Cerebellar nuclear complex (tissue), 1 donor: Measurements from ENCODE around the gene NTN5.
A peak's percentile ranks its signal among the peaks of the same experiment; 100 is the strongest.
"Not testable (repeated sequence)": the region's sequence is repeated elsewhere in the genome, so short reads cannot be mapped to it uniquely, and the experiment has no call there.

Source experiments
- DNase-seq, 2 experiments: peaks; one replicate each; lab custom pipeline; 2025; lab: John Stamatoyannopoulos, UW

Gene NTN5

DNA sequence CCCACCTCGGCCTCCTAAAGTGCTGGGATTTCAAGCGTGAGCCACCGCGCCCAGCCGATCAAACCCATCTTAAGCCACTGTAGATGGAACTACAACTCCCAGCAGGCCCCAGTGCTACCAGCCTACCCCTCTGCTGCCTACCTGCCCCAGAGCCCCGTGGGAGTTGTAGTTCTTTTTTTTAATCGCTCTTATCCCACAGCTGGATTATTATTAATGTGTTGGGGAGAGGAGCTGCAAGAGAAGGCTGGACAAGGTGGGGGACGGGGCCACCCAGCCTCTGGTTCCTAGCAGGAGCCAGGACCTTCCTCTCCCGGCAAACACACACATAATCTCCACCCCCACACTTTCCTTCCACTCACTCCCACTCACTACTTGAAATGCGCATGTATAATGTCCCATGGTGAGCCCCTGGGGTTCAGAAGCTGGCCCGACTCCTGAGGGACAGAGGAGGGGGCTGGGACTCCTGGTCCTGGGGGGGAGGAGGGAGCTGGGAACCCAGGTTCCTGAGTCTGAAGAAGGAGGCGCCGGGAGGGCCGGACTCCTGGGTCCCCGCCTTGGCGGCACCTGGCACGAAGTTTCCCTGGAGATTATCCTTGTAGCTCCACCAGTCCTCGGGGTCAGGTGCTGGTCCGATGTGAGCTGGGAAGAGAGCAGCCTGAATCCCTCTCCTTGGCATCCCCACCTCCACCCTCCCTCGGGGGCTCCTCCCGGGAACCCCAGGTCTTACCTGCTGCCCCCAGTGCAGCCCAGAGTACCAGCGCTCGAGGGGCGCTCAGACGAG, 27.8 kb downstream of the NTN5 start:
- DNase-seq = peak in 1 of 2 experiments; percentile 60

DNA sequence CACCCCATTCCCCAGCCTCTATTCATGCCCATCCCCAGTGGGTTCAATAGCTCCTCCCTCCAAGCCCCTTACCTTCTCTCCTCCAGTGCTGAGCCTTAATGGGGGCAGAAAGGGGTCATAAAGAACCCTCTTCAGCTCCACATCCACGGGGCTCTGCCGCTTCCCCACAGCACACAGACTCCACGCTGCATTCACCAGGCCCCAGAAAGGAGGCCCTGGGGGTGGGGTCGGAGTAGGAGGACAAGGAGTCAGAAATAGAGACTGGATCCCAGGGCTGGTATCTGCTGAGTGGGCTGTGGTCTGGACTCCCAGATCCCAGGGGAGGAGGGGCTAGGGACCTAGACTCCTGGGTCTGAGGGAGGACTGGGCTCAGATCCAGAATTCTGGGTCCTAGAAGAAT, 28.5 kb downstream of the NTN5 start:
- DNase-seq = no peak

DNA sequence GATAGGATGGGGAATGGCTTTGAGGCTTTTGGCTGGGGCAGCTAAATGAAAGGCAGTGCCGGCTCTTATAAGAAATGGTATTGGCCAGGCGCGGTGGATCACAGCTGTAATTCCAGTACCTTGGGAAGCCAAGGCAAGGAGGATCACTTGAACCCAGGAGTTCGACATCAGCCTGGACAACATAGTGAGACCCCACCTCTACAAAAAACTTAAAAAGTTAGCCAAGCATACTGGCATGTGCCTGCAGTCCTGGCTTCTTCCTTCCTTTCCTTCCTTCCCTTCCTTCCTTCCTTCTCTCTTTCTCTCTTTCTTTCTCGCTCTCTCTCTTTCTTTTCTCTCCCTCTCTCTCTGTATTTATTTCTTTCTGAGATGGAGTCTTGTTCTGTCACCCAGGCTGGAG, 30.0 kb downstream of the NTN5 start:
- DNase-seq = no peak

DNA sequence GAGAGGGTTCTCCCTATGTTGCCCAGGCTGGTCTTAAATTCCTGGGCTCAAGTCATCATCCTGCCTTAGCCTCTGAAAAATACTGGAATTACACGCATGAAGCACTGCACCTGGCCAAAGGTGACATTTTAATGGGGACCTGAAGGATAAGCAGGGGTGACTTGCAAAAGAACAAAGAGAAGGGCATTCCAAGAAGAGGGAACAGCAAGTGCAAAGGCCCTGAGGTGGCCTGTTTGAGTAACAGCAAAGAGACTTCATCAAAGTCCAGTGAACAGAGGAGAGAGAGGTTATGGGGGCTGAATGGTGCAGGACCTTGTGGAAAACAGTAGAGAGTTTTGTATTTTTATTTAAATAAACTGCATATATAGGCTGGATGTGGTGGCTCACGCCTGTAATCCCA, 31.0 kb downstream of the NTN5 start:
- DNase-seq = no peak

DNA sequence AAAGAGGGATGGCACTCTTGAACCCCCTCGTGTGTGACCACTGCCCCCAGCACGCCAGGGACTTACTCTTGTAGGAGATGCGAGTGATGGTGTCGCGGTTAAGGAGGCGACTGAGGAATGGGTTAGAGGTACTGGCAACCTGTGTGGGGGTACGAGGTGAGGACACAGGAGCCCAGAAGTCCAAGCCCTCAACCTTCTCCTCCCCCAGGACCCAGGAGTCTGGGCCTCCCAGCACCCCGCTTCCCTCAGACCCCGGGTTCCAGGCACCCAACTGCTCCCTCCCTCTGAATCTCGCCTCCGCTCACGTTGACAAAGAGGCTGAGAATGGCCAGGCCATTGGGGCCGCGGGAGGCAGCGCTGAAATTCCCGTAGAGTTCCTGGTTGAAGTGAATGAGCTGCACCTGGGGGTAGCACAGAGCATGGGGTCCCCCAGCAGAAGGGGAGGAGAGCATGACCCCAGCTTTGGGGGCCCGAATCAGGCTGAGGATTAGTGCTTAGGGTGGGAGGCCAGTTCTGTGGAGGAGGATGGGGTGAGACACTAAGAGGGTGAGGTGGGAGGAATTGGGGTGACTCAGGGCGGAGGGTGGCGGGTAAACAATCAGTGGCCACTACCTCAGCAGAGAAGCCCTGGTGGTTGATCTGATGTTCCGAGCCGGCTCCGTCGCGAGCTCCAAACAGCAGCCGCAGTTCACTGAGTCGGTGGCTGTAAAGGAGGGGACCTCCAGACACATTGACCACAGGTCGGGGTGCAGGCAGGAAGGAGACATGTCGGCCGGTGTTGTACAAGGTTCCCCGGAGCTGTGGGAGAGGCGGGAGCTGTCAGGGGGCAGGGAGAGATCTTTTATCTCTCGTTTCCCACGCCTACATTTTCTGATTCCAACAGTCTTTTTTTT, 33.1 kb downstream of the NTN5 start:
- DNase-seq = no peak

DNA sequence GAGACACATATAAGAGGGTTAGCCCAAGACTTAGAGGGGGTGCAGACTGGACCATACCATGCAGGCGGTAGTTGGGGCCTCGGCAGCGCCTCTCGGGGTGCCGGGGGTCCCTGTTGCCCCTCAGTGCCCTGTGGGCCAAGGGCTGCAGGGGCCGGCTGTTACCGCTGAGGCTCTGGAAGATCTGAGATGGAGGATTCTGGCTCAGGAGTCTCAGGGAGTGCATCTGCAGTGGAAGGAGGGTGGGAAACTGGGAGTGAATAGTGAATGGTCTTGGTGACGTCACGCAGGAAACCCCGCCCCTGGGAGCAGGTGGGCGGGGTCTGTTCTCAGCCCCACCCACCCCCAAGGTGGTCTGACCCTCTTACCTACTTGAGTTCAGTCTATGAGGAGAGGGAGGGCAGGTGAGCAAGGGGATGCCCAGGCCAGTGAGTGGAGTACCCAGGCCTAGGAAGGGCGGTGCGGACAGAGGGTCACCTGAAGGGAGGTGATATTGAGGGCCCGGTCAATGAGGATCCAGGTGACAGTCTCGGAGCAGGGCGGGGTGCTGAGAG, 33.9 kb downstream of the NTN5 start:
- no peak for DNase-seq

DNA sequence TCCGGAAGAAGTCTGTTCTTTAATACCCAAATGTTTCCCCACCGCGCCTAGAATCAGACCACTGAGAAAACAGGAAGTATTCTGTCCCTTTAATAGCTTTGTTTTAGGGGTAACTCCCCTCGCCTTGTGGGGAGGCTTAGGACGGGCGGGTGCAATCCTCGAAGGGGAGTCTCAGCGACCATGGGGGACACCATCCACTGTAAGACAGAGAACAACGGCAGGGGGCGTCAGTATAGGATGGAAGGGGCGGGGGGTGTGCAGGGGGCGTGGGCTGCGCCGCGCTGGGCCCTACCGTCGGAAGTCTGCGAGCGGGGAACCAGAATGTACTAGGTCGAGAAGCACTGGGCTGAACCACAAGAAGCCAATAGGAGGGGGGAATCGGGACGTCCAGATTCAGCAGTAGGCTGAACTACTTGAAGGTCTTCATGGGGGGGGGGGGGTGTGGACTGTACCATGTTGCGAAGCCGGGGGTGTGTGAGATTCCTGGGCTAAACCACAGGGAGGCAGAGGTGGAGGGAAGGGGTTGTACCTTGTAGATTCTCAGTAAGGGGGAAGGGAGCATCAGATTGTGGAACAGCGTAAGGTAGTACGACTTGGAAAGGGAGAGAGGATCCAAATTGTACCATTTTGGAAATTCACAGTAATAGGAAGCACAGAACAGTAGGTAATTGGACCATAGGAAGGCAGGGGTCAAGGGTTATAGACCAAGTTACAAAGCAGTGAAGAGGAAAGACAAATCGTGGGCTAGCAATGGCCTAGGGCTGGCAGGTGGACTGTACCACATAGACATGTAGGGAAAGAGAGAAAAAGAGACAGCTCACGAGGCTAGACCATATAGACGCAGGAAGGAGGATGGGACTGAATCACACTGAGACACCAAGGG, 34.6 kb downstream of the NTN5 start:
- peak in 1 of 2 experiments; percentile 56 for DNase-seq

DNA sequence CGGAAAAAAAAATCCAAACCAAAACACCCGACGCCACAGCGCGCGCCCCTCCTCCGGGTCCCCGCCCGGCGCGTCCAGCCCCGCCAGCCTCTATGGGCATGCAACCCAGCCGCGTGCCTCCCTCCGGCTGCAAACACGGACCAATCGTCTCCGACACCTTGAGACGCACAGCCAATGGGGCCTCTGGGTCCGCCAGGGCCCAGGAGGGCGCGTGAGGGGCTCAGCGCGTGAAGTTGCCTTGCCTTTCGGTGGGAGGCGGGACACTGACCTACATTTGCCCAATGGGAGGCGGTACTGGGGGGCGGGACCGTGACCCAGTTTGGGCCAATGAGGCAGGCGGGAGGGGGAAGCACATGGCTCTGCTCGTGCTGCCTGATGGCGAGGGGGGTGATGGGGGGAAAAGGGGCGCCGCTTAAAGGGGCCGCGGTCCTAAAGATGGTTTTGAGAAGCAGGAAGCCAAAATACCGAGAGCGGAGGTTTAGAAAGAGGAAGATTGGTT, 35.3 kb downstream of the NTN5 start:
- DNase-seq = peak; percentile 97 to 99

DNA sequence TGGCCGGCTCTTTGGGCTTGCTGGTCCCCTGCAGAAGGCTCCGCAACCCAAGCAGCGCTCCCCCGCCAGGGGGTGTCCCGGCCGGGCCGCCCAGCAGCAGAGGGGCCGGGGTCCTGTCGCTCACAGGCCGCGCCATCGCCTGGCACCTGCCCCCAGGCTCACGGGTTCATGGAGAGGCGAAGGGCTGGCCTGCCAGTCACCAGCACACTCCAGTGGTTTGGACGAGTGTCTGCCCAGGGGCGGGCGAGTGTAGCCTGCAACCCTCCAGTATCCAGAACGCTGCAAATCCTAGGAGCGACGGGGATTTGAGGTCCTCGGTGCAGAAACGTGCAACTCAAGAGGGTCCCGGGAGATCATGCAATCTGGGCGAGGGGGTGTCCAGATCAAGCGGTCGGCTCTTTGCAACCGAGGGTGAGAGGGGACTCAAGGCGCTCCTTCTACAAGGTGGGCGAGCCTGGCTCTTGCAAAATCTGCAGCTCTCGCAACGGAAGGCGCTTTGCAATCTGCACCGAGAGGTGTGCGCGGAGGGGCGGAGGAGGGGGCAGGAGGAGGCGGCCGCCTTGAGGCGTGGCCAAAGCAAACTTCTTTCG, 35.9 kb downstream of the NTN5 start, which contains the start of gene DBP:
TSS of gene DBP (minus strand) at position 521 of the 590 bp plus-strand sequence. CDS start at position 136, 385 bp downstream.
- DNase-seq = no peak

DNA sequence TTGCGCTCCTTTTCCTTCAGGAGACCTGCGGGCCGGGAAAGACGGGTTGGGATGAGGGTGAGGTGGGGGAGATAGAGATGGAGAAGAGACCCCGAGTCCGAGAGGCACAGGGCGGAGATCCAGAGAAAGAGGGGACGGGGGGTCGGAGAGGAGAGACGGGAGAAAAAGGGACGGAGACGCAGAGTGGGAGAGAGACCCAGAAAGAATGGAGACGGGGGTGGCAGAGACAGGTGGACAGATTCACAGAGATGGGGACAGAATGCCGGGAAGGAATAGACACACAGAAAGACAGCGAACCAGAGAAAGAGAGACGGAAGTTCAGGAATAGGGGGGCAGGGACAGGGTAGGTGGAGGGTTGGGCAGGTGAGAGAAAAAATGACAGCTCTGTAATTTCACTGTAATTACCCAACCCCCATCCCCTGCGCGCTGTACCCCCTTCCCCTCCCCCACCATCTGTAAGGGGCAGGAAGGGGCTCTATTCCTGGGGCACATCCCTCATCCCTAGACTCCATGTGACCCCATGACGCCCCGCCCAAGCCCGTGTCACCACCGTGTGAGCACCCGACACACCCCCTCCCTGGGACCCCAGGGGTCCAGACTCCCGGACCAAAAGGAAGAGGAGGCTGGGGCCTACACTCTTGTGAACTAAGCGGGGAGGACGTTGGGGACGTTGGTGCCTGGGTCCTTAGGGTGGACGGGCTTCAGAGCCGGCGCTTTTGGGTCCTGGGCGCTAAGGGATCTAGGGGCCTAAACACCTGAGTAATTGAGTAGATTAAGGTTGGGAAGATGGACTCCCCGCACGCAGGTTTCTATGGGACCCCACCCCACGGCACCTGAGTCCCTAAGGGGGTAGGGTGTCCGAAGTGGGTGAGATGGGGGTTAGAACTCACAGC, 36.6 kb downstream of the NTN5 start:
- DNase-seq = no peak

DNA sequence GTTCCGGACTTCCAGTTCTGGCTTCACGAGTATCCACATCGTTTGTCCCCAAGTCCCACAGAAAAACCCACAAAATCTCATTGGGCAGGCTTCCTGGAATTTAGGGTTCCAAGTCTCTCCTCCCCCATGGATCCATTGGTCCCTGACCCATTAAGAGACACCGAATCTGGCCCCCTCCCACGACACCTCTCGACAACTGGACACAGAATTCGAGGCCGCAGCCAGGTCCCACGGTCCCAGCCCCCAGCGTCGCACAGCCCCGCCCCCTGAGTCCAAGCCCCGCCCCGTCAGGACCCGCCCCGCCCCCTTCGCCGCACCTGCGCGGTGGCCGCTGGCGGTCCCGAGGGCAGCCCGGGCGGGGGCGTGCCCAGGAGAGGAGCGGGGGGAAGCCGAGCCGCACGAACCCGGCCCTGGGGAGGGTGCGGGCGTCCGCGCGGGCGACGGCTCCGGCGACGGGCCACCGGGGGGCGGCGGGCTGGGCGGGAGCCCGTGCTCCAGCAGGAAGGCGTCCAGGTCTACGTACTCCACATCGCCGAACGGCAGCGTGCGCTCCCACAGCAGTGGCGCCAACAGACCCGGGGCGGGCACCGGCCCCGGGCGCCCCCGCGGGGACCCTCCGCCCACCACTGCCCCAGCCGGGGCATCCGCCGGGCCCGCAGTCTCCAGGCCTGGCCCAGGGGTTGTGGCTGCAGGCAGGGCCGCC, 37.4 kb downstream of the NTN5 start:
- DNase-seq = no peak

DNA sequence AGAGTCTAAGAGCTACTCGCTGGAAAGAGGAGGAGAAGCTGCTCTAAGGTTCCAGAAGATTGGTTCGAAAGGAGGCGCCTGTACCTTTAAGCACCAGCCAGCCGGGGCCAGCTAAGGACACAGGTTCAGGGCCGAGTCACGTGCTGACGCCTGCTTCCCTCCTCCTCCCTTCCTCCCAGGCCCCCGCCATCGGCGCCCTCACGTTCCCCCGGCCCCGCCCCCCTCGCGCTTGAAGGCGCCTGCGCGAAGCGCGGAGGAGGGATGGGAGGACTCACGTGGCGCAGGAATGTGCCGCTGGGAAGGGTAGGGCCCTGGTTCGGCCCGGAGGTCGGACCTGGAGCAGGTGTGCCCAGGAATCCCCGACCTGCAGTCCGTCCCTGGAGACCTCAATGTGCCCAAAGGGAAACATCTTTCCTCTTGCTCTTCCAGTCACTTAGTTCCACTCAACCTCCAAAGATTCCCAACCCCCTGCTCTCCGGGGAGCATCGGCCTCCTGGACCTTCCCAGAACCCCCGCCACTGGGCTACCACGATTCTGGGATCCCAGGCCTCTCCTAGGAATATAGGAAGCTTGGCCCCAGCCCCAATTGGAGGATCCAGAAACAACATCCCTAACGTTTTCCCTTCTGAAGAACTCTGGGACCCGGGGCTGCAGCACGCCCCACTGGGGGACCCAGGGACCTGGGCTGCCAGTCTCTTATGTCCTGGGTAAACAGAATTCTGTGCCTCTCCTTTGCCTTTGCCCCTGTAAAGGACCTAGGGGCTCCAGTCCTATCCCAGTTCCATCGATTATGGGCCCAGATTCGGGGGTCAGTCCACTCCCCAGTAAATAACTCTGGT, 38.2 kb downstream of the NTN5 start:
- peak; percentile 84 to 86 for DNase-seq

DNA sequence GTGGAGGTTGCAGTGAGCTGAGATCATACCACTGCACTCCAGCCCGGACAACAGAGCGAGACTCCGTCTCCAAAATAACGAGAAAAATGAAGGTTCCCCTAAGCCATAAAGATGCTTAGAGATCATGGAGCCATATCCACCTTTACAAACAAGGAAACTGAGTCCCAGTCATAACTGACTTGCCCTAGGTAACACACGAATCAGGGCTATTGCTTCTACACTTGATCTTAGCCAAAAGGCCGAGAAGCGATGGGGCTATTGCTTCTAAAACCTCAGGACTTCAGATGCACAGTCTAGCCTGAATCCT, 38.8 kb downstream of the NTN5 start:
- DNase-seq = no peak

DNA sequence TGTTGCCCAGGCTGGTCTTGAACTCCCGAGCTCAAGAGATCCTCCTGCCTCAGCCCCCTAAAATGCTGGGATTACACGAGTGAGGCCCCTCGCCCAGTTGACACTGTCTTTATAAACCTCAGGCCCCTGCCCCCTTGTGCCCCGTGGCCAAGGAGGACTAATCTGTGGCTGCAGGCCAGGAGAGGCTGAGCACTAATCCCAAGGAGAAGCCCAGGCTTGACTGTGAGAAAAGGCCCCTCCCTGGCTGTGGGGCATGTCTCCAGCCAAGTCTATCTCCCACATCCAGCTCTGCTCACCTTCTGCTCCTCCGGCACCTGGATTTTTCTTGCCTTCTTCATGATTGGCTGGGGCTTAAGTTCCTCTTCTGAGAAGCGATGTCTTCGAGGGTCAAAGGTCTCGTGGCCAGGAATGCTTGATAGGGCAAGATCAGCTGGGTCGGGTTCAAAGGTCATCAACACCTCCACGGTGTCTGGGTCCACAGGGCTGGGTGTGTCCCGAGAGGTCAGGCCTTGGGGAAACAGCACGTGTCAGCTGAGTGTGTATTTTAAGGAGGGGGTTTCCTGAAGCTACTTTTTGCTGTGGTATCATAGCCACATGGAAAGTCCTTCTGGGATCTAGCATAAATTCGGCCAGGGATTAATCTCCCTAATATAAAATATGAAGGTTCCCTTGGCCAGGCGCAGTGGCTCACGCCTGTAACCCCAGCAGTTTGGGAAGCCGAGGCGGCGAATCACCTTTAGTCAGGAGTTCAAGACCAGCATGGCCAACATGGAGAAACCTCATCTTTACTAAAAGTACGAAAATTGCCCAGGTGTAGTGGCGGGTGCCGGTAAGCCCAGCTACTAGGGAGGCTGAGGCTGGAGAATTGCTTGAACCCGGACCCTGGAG, 39.4 kb downstream of the NTN5 start:
- DNase-seq = no peak

DNA sequence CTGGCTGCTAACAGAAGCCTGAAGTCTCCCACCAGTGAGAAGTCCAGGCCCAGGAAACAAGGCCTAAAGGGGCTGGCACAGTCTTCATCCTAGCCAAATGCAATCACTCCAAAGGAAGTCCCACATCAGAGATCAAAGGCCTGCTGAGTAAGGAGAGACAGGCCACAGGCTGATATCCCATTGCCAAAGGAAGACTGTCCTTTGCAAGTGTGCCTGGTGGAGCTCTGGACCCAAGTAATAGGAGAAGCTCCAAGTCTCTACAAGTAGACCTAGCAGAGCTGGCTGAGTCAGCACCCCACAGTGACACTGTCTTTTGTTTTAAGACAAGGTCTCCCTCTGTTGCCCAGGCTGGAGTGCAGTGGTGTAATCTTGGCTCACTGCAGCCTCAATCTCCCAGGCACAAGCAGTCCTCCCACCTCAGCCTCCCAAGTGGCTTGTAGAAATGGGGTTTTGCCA, 40.1 kb downstream of the NTN5 start:
- no peak for DNase-seq

DNA sequence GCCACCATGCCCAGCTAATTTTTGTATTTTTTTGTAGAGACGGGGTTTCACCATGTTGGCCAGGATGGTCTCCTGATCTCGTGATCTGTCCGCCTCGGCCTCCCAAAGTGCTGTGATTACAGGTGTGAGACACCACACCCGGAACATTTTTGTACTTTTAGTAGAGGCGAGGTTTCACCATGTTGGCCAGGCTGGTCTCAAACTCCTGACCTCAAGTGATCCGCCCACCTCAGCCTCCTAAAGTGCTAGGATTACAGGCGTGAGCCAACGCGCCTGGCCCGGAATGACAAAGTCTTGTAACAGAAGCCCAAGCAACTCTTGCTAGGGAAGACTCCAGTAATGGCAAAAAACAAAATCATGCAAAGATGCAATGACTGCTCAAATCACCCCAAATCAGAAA, 40.5 kb downstream of the NTN5 start:
- DNase-seq = not testable (repeated sequence)

DNA sequence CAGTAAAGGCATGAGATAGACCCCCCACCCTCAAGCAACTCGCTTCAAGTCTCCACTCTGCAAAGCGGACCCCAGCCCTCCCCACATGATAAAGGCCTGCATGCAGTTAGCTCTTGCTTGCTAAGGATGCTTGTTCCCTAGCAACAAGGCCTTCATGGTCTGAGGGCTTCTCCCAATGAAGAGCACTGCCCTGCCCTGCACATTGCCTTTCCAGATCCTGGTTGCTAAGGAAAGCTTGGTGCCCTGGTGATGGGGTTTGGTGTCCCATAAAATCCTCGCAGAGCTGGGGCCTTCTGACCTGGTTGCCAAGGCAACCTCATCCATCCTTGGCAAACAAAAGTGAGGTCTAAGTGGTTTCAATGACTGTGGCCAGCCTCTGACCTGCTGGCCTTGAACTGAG, 41.6 kb downstream of the NTN5 start:
- no peak for DNase-seq
